ENCODE data around the gene FNDC5. TPM values are rescaled to one million over a fixed set of nuclear protein-coding genes. Genes with fewer than 3 reads are reported as not detected.

The FNDC5 gene
- total and polyA plus RNA-seq, 9 of the 15 experiments (the other 6 are each of a cell fraction or from before 2014, with no cell fraction given) = 0.06 to 2.1 (median 0.22) TPM

DNA sequence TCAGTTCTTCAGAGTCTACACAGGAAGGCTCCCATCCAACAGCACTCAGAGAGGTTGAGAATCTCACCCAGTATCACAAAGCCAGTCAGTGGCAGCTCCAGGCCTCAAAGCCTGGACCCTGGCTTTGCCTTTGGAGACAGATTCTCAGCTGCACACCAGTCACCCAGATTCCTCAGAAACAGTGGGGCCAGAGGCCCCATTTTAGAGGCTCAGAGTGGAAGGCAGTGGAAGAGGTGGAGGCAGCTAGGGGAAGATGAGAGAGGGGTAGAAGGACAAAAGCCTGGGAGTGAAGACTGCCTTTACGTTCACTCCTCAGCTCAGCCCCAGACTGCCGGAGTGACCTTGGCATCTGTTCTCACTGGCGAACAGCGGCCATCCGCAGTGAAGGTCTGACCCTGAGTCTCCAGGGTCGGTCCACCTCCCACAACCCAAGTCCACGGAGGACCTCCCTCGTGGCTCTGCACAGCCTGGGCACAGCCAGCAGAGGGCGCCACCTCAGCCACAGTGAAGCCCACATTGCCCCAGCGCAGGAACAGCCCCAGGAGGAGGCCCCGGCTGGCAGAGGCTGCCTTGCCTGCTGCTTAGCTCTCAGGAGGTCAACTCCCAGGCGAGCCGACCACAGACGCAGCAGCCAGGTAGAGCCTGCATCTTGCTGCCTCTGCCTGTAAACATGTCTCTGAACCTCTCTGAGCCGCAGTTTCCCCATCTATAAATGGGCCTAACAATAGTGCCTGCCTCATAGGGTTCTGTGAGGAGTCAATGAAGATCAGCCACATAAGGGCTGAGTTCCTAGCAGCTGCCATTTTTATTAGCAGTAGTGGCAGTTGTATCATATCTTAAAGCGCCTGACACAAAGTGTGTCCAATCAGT, 5.9 kb upstream of the FNDC5 start (continued):
- TF ChIP-seq, protein P1, sequence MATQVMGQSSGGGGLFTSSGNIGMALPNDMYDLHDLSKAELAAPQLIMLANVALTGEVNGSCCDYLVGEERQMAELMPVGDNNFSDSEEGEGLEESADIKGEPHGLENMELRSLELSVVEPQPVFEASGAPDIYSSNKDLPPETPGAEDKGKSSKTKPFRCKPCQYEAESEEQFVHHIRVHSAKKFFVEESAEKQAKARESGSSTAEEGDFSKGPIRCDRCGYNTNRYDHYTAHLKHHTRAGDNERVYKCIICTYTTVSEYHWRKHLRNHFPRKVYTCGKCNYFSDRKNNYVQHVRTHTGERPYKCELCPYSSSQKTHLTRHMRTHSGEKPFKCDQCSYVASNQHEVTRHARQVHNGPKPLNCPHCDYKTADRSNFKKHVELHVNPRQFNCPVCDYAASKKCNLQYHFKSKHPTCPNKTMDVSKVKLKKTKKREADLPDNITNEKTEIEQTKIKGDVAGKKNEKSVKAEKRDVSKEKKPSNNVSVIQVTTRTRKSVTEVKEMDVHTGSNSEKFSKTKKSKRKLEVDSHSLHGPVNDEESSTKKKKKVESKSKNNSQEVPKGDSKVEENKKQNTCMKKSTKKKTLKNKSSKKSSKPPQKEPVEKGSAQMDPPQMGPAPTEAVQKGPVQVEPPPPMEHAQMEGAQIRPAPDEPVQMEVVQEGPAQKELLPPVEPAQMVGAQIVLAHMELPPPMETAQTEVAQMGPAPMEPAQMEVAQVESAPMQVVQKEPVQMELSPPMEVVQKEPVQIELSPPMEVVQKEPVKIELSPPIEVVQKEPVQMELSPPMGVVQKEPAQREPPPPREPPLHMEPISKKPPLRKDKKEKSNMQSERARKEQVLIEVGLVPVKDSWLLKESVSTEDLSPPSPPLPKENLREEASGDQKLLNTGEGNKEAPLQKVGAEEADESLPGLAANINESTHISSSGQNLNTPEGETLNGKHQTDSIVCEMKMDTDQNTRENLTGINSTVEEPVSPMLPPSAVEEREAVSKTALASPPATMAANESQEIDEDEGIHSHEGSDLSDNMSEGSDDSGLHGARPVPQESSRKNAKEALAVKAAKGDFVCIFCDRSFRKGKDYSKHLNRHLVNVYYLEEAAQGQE (IDR thresholded peaks at IDR 0.05; ENCODE audit: borderline replicate concordance) = peak; percentile 80
- TF ChIP-seq, protein P1 (CRISPR knock-in tag; IDR thresholded peaks at IDR 0.05; ENCODE audit: low read depth) = no peak
- TF ChIP-seq, protein P2, sequence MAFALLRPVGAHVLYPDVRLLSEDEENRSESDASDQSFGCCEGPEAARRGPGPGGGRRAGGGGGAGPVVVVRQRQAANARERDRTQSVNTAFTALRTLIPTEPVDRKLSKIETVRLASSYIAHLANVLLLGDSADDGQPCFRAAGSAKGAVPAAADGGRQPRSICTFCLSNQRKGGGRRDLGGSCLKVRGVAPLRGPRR (CRISPR knock-in tag; IDR thresholded peaks at IDR 0.05) = no peak
- TF ChIP-seq, protein P3, sequence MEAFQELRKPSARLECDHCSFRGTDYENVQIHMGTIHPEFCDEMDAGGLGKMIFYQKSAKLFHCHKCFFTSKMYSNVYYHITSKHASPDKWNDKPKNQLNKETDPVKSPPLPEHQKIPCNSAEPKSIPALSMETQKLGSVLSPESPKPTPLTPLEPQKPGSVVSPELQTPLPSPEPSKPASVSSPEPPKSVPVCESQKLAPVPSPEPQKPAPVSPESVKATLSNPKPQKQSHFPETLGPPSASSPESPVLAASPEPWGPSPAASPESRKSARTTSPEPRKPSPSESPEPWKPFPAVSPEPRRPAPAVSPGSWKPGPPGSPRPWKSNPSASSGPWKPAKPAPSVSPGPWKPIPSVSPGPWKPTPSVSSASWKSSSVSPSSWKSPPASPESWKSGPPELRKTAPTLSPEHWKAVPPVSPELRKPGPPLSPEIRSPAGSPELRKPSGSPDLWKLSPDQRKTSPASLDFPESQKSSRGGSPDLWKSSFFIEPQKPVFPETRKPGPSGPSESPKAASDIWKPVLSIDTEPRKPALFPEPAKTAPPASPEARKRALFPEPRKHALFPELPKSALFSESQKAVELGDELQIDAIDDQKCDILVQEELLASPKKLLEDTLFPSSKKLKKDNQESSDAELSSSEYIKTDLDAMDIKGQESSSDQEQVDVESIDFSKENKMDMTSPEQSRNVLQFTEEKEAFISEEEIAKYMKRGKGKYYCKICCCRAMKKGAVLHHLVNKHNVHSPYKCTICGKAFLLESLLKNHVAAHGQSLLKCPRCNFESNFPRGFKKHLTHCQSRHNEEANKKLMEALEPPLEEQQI (IDR thresholded peaks at IDR 0.05) = no peak
- TF ChIP-seq, protein P4, sequence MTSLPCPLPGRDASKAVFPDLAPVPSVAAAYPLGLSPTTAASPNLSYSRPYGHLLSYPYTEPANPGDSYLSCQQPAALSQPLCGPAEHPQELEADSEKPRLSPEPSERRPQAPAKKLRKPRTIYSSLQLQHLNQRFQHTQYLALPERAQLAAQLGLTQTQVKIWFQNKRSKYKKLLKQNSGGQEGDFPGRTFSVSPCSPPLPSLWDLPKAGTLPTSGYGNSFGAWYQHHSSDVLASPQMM (CRISPR knock-in tag; IDR thresholded peaks at IDR 0.05) = no peak
- TF ChIP-seq, protein P5, sequence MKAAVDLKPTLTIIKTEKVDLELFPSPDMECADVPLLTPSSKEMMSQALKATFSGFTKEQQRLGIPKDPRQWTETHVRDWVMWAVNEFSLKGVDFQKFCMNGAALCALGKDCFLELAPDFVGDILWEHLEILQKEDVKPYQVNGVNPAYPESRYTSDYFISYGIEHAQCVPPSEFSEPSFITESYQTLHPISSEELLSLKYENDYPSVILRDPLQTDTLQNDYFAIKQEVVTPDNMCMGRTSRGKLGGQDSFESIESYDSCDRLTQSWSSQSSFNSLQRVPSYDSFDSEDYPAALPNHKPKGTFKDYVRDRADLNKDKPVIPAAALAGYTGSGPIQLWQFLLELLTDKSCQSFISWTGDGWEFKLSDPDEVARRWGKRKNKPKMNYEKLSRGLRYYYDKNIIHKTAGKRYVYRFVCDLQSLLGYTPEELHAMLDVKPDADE (conservative IDR thresholded peaks at IDR 0.05; ENCODE audit: control insufficient read depth, low read depth, low read length) = no peak
- TF ChIP-seq, protein P6, sequence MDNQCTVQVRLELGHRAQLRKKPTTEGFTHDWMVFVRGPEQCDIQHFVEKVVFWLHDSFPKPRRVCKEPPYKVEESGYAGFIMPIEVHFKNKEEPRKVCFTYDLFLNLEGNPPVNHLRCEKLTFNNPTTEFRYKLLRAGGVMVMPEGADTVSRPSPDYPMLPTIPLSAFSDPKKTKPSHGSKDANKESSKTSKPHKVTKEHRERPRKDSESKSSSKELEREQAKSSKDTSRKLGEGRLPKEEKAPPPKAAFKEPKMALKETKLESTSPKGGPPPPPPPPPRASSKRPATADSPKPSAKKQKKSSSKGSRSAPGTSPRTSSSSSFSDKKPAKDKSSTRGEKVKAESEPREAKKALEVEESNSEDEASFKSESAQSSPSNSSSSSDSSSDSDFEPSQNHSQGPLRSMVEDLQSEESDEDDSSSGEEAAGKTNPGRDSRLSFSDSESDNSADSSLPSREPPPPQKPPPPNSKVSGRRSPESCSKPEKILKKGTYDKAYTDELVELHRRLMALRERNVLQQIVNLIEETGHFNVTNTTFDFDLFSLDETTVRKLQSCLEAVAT (IDR thresholded peaks at IDR 0.05) = 0 out of 4 replicates have a peak, but pooled peaks of 1 of the 2 experiments have one; percentile 39
- TF ChIP-seq RB1 (IDR thresholded peaks at IDR 0.05; ENCODE audit: low read depth) = peak; percentile 64

Measured in K562 (cell line).